ENCODE measurements around the gene PDE4D. TPM values are rescaled to one million over a fixed set of nuclear protein-coding genes. Genes with fewer than 3 reads are reported as not detected.
A peak's percentile ranks its signal among the peaks of the same experiment; 100 is the strongest.

Gene PDE4D
- total RNA-seq, 1 donor from 2014 or later, result 11.8 TPM

DNA sequence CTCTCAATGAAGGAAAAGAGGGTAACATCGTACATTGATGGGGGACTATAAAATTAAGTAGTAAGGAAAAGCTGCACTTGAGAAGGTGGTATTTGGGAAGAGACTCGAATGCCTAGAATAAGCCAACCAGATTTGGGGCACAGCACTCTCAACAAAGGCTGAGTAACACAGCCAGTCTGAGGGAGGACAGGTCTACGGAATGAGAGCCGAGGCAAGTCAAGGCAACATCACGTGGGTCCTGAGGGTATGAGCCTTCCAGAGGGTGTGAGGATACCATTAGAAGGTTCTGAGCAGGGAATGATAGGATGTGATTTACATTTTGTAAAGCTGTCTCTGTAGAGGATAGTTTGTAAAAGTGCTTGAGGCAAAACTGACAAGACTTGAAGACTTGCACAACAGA, 876.6 kb downstream of the PDE4D start:
- Mint-ChIP-seq H3K27me3 (ENCODE audit: low read depth) (no peaks in the 10 kb centered on the region), H3K9me3 (peaks cover 15% of the 10 kb centered on the region), H3K4me3 (no peak overlapping the region), H3K27ac (ENCODE audit: unreplicated experiment) (no peak overlapping the region), H3K4me1 (no peaks in the 10 kb centered on the region), H3K36me3 (ENCODE audit: low read depth) (peaks cover 27% of the 10 kb centered on the region)
- TF ChIP-seq, protein P1, sequence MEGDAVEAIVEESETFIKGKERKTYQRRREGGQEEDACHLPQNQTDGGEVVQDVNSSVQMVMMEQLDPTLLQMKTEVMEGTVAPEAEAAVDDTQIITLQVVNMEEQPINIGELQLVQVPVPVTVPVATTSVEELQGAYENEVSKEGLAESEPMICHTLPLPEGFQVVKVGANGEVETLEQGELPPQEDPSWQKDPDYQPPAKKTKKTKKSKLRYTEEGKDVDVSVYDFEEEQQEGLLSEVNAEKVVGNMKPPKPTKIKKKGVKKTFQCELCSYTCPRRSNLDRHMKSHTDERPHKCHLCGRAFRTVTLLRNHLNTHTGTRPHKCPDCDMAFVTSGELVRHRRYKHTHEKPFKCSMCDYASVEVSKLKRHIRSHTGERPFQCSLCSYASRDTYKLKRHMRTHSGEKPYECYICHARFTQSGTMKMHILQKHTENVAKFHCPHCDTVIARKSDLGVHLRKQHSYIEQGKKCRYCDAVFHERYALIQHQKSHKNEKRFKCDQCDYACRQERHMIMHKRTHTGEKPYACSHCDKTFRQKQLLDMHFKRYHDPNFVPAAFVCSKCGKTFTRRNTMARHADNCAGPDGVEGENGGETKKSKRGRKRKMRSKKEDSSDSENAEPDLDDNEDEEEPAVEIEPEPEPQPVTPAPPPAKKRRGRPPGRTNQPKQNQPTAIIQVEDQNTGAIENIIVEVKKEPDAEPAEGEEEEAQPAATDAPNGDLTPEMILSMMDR (conservative IDR thresholded peaks at IDR 0.05), result no peak
- no peak for DNase-seq (ENCODE audit: low read depth, low spot score)

DNA sequence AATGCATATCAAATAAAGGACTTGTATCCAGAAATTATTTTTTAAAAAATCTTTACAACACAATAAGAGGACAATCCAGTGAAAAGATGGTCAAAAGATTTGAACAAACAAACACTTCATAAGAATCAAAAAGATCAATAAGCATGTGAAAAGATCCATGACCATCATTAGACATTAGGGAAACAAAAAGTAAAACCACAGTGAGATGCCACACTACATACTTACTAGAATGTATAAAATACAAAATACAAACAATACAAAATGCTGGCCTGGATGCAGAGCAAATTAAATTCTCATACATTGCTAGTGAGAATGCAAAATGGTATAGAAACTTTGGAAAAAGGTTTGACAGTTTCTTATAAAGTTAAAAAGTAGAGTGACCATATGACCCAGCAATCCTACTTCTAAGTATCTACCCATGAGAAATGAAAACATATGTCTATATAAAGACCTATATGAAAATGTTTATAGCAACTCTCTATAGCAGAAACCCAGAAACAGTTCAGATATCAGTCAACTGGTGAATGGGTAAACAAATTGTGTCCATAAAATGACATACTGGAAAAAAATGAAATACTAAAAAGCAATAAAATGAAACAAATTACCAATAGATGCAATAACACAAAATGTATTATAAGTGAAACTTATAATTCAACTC, 884.6 kb downstream of the PDE4D start:
- Mint-ChIP-seq H3K27me3 (ENCODE audit: low read depth) (no peaks in the 10 kb centered on the region), H3K36me3 (ENCODE audit: low read depth) (peaks cover 26% of the 10 kb centered on the region), H3K4me1 (no peaks in the 10 kb centered on the region), H3K4me3 (no peak overlapping the region), H3K9me3 (peaks cover 12% of the 10 kb centered on the region), H3K27ac (ENCODE audit: unreplicated experiment) (no peak overlapping the region)
- no peak for DNase-seq (ENCODE audit: low read depth, low spot score)
- TF ChIP-seq, protein P1 (conservative IDR thresholded peaks at IDR 0.05), result no peak

DNA sequence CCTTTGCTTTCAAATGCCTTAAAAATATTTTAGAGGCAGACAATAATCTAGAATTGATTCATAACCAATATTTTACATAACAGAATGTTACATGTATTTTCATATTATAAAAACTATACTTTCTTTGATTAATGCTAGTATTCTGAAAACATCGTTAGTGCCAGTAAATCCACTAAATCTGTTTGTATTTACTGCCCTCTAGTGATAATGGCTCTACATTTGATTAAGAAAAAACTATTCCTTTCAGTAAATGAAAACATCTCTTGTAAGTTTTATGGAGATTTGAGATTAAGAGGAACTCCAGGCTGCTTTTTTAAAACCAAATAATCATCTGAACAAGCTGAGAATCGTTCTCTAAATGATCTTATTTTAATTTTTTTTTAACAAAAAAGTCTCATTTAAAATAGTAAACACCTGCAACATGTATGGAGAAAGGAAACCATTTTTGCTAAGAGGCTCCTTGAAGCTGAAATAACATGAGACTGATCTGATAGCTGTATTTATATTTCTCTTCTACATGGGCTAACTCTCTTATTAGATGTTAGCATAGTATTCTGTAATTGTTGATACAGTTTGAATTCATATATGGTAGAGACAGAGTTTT, 886.0 kb downstream of the PDE4D start:
- TF ChIP-seq, protein P1 (conservative IDR thresholded peaks at IDR 0.05), result peak; percentile 75
- no peak for DNase-seq (ENCODE audit: low read depth, low spot score)
- Mint-ChIP-seq H3K36me3 (ENCODE audit: low read depth) (peaks cover 18% of the 10 kb centered on the region), H3K27me3 (ENCODE audit: low read depth) (no peaks in the 10 kb centered on the region), H3K4me1 (peaks cover 6% of the 10 kb centered on the region), H3K4me3 (no peak overlapping the region), H3K9me3 (peaks cover 7% of the 10 kb centered on the region), H3K27ac (ENCODE audit: unreplicated experiment) (no peak overlapping the region)

DNA sequence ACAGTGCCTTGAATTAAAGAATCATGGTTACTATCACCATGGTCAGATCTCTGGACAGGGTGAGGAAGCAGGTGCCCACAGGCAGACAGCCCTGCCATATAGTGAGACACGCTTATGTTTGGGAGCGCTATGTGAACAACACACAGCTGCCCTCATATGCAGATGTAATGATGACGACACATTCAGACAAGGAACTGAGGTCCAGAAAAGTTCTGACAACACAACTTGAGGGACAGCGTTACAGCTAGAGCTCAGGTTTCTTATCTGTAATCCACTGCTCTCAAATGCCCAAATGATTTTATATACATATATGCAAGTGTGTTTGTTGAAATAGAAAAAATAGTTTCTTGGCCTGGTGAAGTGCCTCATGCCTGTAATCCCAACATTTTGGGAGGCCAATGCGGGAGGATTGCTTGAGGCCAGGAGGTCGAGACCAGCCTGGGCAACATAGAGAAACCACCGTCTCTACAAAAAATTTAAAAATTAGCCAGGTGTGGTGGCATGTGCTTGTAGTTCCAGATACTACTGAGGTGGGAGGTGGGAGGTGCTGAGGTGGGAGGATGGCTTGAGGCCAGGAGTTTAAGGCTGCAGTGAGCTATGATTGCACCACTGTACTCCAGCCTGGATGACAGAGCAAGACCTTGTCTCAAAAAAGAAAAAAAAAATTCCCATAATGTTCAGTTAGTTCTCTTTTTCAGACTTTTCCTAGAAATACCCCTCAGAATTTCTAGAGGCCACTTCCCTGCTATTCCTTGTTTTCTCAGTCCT, 887.4 kb downstream of the PDE4D start:
- H3K27ac Mint-ChIP-seq (ENCODE audit: unreplicated experiment), result no peak overlapping the region

DNA sequence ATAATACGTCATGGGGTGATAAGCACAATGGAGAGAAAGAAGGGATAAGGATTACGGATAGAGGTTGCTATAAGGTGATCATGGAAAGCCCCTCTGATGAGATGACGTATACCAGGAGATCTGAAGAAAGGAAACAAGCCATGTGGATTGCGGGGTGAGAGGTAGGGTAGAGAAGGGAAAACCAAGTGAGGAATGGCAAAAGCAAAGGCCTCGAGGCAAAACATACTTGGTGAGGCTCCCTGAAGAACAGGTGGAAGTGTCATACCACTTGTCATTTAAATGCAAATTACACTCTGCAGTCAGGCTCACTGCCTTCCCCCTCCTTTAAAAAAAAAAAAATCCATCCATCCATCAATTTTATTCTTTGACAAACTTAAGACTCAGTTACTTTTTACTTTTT, 889.9 kb downstream of the PDE4D start:
- no peak for DNase-seq (ENCODE audit: low read depth, low spot score)
- peaks cover 30% of the 10 kb centered on the region for H3K4me1 Mint-ChIP-seq
- TF ChIP-seq, protein P1 (conservative IDR thresholded peaks at IDR 0.05), result no peak
- peaks cover 3% of the 10 kb centered on the region for H3K9me3 Mint-ChIP-seq
- H3K4me3 Mint-ChIP-seq, result no peak overlapping the region
- no peaks in the 10 kb centered on the region for H3K36me3 Mint-ChIP-seq (ENCODE audit: low read depth)
- H3K27ac Mint-ChIP-seq (ENCODE audit: unreplicated experiment), result no peak overlapping the region
- H3K27me3 Mint-ChIP-seq (ENCODE audit: low read depth), result no peaks in the 10 kb centered on the region

More for the DNA sequence above, 887.4 kb downstream of the PDE4D start:
- H3K36me3 Mint-ChIP-seq (ENCODE audit: low read depth), result peaks cover 5% of the 10 kb centered on the region
- H3K4me1 Mint-ChIP-seq, result peaks cover 13% of the 10 kb centered on the region
- no peak for DNase-seq (ENCODE audit: low read depth, low spot score)
- TF ChIP-seq, protein P1 (conservative IDR thresholded peaks at IDR 0.05), result no peak
- H3K9me3 Mint-ChIP-seq, result no peaks in the 10 kb centered on the region
- H3K4me3 Mint-ChIP-seq, result no peak overlapping the region
- H3K27me3 Mint-ChIP-seq (ENCODE audit: low read depth), result no peaks in the 10 kb centered on the region
